B cell (primary cell): ENCODE measurements around the gene PSMB5. TPM values are rescaled to one million over a fixed set of nuclear protein-coding genes. Genes with fewer than 3 reads are reported as not detected.

Source experiments
- ATAC-seq: fragments of 200-7000 bp; cut with Tn5 transposase; one replicate; pipeline ENCODE4 v1.10.0; 2021; ENCODE audit warnings: low read depth, mild to moderate bottlenecking, moderate number of reproducible peaks, moderate library complexity
- CTCF ChIA-PET: fragments of 350-600 bp; sonication (Branson Sonifier 250); formaldehyde crosslinking; loops from one replicate; lab custom pipeline; 2021; ENCODE audit warnings: antibody characterized with exemption, inconsistent platforms; lab: Charles Lee
- POLR2A ChIA-PET: fragments of 350-600 bp; sonication (Branson Sonifier 250); formaldehyde crosslinking; loops from one replicate; lab custom pipeline; 2021; ENCODE audit warnings: antibody characterized with exemption; lab: Charles Lee
- DNase-seq: peaks from one replicate; pipeline ENCODE4 v3.0.0; 2013
- H2AFZ ChIP-seq: 2 replicates; pipeline ENCODE4 v1.6.1; 2012; ENCODE audit warnings: mild to moderate bottlenecking, low read depth, low read length; ENCODE audit not compliant: insufficient read depth, poor library complexity, severe bottlenecking
- H3K27ac ChIP-seq, 2 donors: 1 replicate in 1 of 2; 2 replicates in 1 of 2; pipeline ENCODE4 v1.5.1; 2012 to 2013; ENCODE audit warnings: low read length in 2 of 2, mild to moderate bottlenecking in 2 of 2, moderate library complexity in 1 of 2
- H3K27me3 ChIP-seq, 4 experiments: fragments of 200-600 bp in 1 of 4; sonication (generic) in 1 of 4; replicated peaks in 1 of 4; 1 replicate in 2 of 4; 2 replicates in 2 of 4; pipeline versions ENCODE4 v1.6.1 to v1.7.0; 2013 to 2016; ENCODE audit warnings: low read length in 3 of 4, mild to moderate bottlenecking in 2 of 4, mixed read lengths in 1 of 4, moderate library complexity in 1 of 4; ENCODE audit not compliant: insufficient read depth in 4 of 4, control insufficient read depth in 3 of 4; ENCODE audit errors: control extremely low read depth in 1 of 4
- H3K36me3 ChIP-seq, 2 experiments: replicated peaks in 1 of 2; 1 replicate in 1 of 2; 2 replicates in 1 of 2; pipeline versions ENCODE4 v1.6.1 to v1.7.1; 2013; ENCODE audit warnings: low read length in 1 of 2; ENCODE audit not compliant: insufficient read depth in 2 of 2, control insufficient read depth in 1 of 2; ENCODE audit errors: control extremely low read depth in 1 of 2, extremely low read depth in 1 of 2
- H3K4me1 ChIP-seq, 2 donors: fragments of 200-600 bp in 1 of 2; sonication (generic) in 1 of 2; 1 replicate in 1 of 2; 2 replicates in 1 of 2; pipeline versions ENCODE4 v1.5.1 to v1.6.1; 2013 to 2017; ENCODE audit warnings: low read length in 2 of 2; ENCODE audit not compliant: control insufficient read depth in 2 of 2, insufficient read depth in 2 of 2
- H3K4me2 ChIP-seq: replicated peaks from 2 replicates; pipeline ENCODE3; 2012; ENCODE audit warnings: mild to moderate bottlenecking, low read depth, low read length; ENCODE audit not compliant: poor library complexity, severe bottlenecking
- H3K4me3 ChIP-seq, 5 experiments: fragments of 200-600 bp in 1 of 5; sonication (generic) in 1 of 5; 1 replicate in 3 of 5; 2 replicates in 2 of 5; pipeline versions ENCODE4 v1.5.1 to v1.7.0; 2011 to 2016; ENCODE audit warnings: low read length in 4 of 5, mild to moderate bottlenecking in 4 of 5, low read depth in 2 of 5, control low read depth in 1 of 5, moderate library complexity in 1 of 5; ENCODE audit not compliant: insufficient read depth in 1 of 5; ENCODE audit errors: control extremely low read depth in 1 of 5, extremely low read depth in 1 of 5
- H3K79me2 ChIP-seq: fragments of 200-600 bp; sonication (generic); one replicate; pipeline ENCODE4 v1.6.0; 2016; ENCODE audit warnings: low read length; ENCODE audit not compliant: control insufficient read depth, insufficient read depth
- H3K9ac ChIP-seq: fragments of 200-600 bp; sonication (generic); 2 replicates; pipeline ENCODE4 v1.6.1; 2017; ENCODE audit warnings: mild to moderate bottlenecking, low read length, moderate library complexity
- H3K9me3 ChIP-seq, 3 donors: one replicate each; pipeline versions ENCODE4 v1.6.1 to v1.7.1; 2013; ENCODE audit warnings: low read length in 2 of 3; ENCODE audit not compliant: control insufficient read depth in 2 of 3, insufficient read depth in 1 of 3; ENCODE audit errors: control extremely low read depth in 1 of 3
- H4K20me1 ChIP-seq: 2 replicates; pipeline ENCODE4 v1.6.0; 2012; ENCODE audit warnings: mild to moderate bottlenecking, low read length; ENCODE audit not compliant: insufficient read depth, control insufficient read depth, poor library complexity, severe bottlenecking
- H3K27ac Mint-ChIP-seq: one replicate; pipeline ENCODE4 v1.8.0; 2021; ENCODE audit warnings: mixed read lengths
- H3K27me3 Mint-ChIP-seq: one replicate; pipeline ENCODE4 v1.8.0; 2021; ENCODE audit warnings: mixed read lengths
- H3K4me1 Mint-ChIP-seq: one replicate; pipeline ENCODE4 v1.8.0; 2021; ENCODE audit warnings: mixed read lengths
- H3K4me3 Mint-ChIP-seq: one replicate; pipeline ENCODE4 v1.8.0; 2021; ENCODE audit warnings: mixed read lengths
- H3K9me3 Mint-ChIP-seq: one replicate; pipeline ENCODE4 v1.8.0; 2022; ENCODE audit warnings: mixed read lengths; ENCODE audit not compliant: insufficient read depth
- EZH2 ChIP-seq: IDR thresholded peaks from 2 replicates; pipeline ENCODE4 v1.6.1; 2012; ENCODE audit warnings: borderline replicate concordance, low read depth, mild to moderate bottlenecking, moderate library complexity, low read length; ENCODE audit not compliant: insufficient read depth, poor library complexity, severe bottlenecking
- WGBS: methylation state at CpG from one replicate; pipeline ENCODE4 v1.1.5; 2013; ENCODE audit warnings: missing lambda C conversion rate; ENCODE audit not compliant: insufficient coverage; 5-methylcytosine and 5-hydroxymethylcytosine counted together
- intact Hi-C: fragments of 100-400 bp; cut with micrococcal nuclease; formaldehyde crosslinking; loops from one replicate; pipeline ENCODE4 v1.10.0; 2022
- polyA plus RNA-seq: library from polyadenylated mRNA; depleted of rRNA; stranded (reverse); fragments of >200 nt; gene quantifications from 2 replicates; pipeline ENCODE4 v1.2.3, GENCODE V29; 2012
- total RNA-seq, 2 donors: library from RNA; stranded (reverse); fragments of 120-200 nt in 1 of 2; gene quantifications; 1 replicate in 1 of 2; 2 replicates in 1 of 2; pipeline versions ENCODE4 v1.2.3 to v1.2.4, GENCODE V29; 2013 to 2022
- TF ChIP-seq, protein P1 (sequence below): fragments of 200-600 bp; IDR thresholded peaks from one replicate; pipeline ENCODE4 v1.8.0; 2022; ENCODE audit warnings: antibody characterized with exemption, mild to moderate bottlenecking

Gene PSMB5
- total and polyA plus RNA-seq, 2 donors (not counting 1 experiment from before 2014, with no cell fraction given), result 16.5 to 29.0 TPM

DNA sequence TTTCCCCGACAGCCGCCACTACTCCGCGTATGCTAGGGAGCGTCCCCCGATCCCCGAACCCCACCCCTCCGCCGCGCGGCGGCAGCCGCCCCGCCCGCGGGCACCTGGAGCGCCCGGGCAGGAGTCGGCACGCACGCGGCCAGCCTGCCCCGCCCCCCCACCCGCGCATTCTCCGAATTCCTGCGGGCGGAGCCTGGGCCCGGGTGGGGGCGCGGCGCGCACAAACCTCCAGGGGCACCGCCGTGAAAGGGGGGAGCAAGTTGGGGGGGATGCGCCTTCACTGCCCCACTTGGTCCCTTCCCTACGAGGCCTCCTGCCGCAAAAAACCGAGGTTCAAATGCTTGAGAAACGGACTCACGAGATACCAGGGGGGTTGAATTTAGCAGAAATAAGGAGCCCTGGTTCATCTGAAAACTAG, 54.0 kb downstream of the PSMB5 start:
- ChIA-PET CTCF (interaction anchor here (0.8 to 36.3 kb wide), 8 partner anchors 8 to 596 kb away, joined by 3 to 1134 read pairs (median 49); partner anchors contain the start of genes C14orf93 and CDH24), POLR2A (interaction anchor here (0.6 kb wide), 1 partner anchor 355 kb away, joined by 4 read pairs; no protein-coding TSS in a partner anchor)
- intact Hi-C loops, result loop anchor here (5.0 to 10.0 kb wide), 2 partner anchors 108 to 666 kb away; partner anchors contain the start of gene LRP10

More for the DNA sequence above, 54.0 kb downstream of the PSMB5 start:
- TF ChIP-seq, protein P1, sequence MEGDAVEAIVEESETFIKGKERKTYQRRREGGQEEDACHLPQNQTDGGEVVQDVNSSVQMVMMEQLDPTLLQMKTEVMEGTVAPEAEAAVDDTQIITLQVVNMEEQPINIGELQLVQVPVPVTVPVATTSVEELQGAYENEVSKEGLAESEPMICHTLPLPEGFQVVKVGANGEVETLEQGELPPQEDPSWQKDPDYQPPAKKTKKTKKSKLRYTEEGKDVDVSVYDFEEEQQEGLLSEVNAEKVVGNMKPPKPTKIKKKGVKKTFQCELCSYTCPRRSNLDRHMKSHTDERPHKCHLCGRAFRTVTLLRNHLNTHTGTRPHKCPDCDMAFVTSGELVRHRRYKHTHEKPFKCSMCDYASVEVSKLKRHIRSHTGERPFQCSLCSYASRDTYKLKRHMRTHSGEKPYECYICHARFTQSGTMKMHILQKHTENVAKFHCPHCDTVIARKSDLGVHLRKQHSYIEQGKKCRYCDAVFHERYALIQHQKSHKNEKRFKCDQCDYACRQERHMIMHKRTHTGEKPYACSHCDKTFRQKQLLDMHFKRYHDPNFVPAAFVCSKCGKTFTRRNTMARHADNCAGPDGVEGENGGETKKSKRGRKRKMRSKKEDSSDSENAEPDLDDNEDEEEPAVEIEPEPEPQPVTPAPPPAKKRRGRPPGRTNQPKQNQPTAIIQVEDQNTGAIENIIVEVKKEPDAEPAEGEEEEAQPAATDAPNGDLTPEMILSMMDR, result no peak
- no peak for TF ChIP-seq EZH2
- Histone ChIP-seq H3K4me1 (peaks cover 26 to 36% of the 10 kb centered on the region in 2 donors), H3K27me3 (peaks cover 0 to 36% (median 15%) of the 10 kb centered on the region in 4 experiments), H3K79me2 (no peaks in the 10 kb centered on the region), H3K4me3 (peak overlapping the region in 4 of 5 experiments; percentile 30 to 80 (median 63)), H3K27ac (no peak overlapping the region), H3K36me3 (no peaks in the 10 kb centered on the region), H2AFZ (peak overlapping the region; percentile 90), H3K9ac (peak overlapping the region; percentile 71), H3K4me2 (peak overlapping the region; percentile 95), H3K9me3 (peaks cover 0 to 8% (median 0%) of the 10 kb centered on the region in 3 donors), H4K20me1 (no peaks in the 10 kb centered on the region)
- Mint-ChIP-seq H3K27me3 (peaks cover 4% of the 10 kb centered on the region), H3K4me1 (peaks cover 15% of the 10 kb centered on the region), H3K9me3 (no peaks in the 10 kb centered on the region), H3K27ac (no peak overlapping the region), H3K4me3 (peak overlapping the region; percentile 71)
- ATAC-seq, result no peak
- 2% methylated on average over 17 of the region's 41 CpGs for WGBS
- no peak for DNase-seq
